ENCODE measurements around the gene PALM2AKAP2.

Gene PALM2AKAP2

DNA sequence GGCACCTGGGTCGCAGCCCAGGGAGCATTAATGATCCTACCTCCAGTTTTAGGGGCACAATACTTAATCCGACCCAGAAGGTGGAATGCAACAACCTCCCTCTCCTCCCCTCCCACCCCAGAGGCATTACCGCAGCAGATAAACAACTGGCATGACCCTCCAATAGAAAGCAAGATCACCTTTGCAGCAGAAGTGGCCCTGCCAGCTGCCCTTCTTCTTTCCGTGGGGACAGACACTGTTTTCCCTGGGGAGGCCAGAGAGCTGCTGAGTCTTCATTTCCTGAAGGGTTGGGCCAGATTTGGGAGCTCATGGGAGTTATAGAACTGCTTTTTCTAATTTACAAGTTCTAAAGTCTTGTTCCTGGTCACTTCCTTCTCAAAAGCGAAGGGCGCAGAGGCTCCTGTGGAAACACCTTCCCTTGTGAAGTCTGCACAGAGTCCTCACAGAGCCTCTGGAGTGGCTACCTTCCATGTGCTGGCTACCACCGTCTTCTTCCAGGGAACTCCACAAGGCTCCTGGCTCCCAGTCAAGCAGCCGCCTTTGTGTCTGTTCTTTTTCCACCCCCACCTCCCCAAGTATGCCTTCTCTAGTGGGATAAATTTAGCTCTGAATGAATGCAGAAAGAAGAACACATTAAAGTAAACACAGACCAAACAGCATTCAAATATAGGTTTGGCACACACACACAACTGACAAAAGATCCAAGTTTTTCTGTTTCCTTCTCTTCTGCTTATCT, 8.0 kb upstream of the PALM2AKAP2 start:
- TF ChIP-seq, protein P1, sequence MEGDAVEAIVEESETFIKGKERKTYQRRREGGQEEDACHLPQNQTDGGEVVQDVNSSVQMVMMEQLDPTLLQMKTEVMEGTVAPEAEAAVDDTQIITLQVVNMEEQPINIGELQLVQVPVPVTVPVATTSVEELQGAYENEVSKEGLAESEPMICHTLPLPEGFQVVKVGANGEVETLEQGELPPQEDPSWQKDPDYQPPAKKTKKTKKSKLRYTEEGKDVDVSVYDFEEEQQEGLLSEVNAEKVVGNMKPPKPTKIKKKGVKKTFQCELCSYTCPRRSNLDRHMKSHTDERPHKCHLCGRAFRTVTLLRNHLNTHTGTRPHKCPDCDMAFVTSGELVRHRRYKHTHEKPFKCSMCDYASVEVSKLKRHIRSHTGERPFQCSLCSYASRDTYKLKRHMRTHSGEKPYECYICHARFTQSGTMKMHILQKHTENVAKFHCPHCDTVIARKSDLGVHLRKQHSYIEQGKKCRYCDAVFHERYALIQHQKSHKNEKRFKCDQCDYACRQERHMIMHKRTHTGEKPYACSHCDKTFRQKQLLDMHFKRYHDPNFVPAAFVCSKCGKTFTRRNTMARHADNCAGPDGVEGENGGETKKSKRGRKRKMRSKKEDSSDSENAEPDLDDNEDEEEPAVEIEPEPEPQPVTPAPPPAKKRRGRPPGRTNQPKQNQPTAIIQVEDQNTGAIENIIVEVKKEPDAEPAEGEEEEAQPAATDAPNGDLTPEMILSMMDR (IDR thresholded peaks at IDR 0.05; ENCODE audit: insufficient read depth, low read length, poor library complexity, severe bottlenecking), result no peak
- Histone ChIP-seq H3K27me3 (replicated peaks; ENCODE audit: control insufficient read depth, insufficient read depth, low read length) (no peaks in the 10 kb centered on the region; the same call in 1 of the 2 replicates), H3K36me3 (ENCODE audit: control insufficient read depth, insufficient read depth, low read length) (no peaks in the 10 kb centered on the region), H3K4me3 (replicated peaks; ENCODE audit: low read depth, low read length) (no peak overlapping the region)
- DNase-seq (ENCODE audit: extremely low read depth, insufficient read length), result no peak

DNA sequence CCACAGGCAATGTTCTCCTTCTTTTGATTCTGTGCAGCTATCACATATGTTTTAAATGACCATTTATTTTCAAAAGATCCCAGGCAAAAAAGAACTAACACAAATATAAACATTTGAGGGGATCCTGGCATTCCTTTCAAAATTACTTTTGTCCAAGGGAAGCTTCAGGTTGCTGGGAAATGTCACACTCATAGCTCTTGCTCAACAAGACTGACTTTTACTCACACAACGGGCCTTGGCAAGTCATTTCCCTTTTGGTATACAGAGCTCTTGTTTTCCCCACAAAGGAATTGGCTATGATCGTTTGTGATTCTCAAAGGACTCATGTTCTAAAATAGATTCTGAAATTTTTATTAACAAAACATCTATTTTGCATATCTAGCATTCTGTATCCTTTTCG, 4.5 kb upstream of the PALM2AKAP2 start:
- no peak for DNase-seq (ENCODE audit: extremely low read depth, insufficient read length)
- H3K36me3 ChIP-seq (ENCODE audit: control insufficient read depth, insufficient read depth, low read length), result no peaks in the 10 kb centered on the region
- no peaks in the 10 kb centered on the region; the same call in none of the 2 replicates for H3K27me3 ChIP-seq (replicated peaks; ENCODE audit: control insufficient read depth, insufficient read depth, low read length)
- no peak overlapping the region for H3K4me3 ChIP-seq (replicated peaks; ENCODE audit: low read depth, low read length)
- TF ChIP-seq, protein P1 (IDR thresholded peaks at IDR 0.05; ENCODE audit: insufficient read depth, low read length, poor library complexity, severe bottlenecking), result no peak

DNA sequence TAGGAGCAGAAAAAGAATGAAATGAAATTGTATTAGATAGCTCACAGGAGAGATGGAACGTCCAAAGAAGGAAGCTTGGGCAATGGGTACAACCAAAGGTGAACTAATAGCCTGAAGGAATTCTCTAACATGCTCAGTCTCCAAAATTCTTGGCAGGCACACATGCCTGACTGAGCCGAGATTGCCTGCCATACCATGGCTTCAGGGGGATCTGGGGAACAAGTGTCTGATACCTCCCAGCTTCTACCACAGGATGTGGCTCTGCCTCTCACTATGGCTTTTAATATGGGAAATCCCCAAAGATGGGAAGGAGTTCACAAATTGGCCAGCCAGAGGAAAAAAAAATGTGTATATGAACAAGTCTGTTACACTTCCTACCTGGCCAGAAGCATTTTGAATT, 3.6 kb upstream of the PALM2AKAP2 start:
- DNase-seq (ENCODE audit: extremely low read depth, insufficient read length), result no peak

DNA sequence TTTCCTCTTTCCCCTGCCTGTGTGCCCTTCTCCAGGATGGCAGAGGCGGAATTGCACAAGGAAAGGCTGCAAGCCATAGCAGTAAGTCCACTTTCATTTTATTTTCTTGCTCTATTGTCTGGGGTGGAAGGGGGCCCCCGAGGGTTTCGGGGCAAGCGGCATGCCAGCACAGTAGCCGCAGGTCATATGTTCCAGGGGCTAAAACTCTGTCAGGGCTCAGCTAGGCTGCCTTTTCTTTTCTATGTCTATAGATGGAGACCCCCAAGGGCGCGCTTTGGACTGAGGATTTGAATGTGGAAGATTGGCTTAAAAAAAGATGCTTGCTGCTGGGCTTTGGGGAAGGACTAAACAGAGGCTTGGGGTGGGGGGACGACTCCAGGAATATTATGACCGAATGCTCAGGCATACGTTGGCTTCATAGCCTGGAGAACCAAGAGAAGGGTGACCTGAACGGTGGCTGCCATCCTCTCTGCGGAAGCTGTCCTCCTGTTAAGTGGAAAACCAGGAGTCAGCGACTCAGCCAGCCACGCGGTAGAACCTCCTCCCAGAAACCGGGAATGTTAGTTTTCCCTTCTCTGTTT, 545 bp downstream of the PALM2AKAP2 start:
- no peak for DNase-seq (ENCODE audit: extremely low read depth, insufficient read length)
- TF ChIP-seq, protein P1 (IDR thresholded peaks at IDR 0.05; ENCODE audit: insufficient read depth, low read length, poor library complexity, severe bottlenecking), result no peak
- Histone ChIP-seq H3K36me3 (ENCODE audit: control insufficient read depth, insufficient read depth, low read length) (no peaks in the 10 kb centered on the region), H3K4me3 (replicated peaks; ENCODE audit: low read depth, low read length) (no peak overlapping the region), H3K27me3 (replicated peaks; ENCODE audit: control insufficient read depth, insufficient read depth, low read length) (peaks cover 1% of the 10 kb centered on the region; the same call in 1 of the 2 replicates)

More for the DNA sequence above, 3.6 kb upstream of the PALM2AKAP2 start:
- peaks cover 1% of the 10 kb centered on the region for H3K27me3 ChIP-seq (replicated peaks; ENCODE audit: control insufficient read depth, insufficient read depth, low read length)
- no peak overlapping the region for H3K4me3 ChIP-seq (replicated peaks; ENCODE audit: low read depth, low read length)
- TF ChIP-seq, protein P1 (IDR thresholded peaks at IDR 0.05; ENCODE audit: insufficient read depth, low read length, poor library complexity, severe bottlenecking), result no peak
- H3K36me3 ChIP-seq (ENCODE audit: control insufficient read depth, insufficient read depth, low read length), result no peaks in the 10 kb centered on the region

DNA sequence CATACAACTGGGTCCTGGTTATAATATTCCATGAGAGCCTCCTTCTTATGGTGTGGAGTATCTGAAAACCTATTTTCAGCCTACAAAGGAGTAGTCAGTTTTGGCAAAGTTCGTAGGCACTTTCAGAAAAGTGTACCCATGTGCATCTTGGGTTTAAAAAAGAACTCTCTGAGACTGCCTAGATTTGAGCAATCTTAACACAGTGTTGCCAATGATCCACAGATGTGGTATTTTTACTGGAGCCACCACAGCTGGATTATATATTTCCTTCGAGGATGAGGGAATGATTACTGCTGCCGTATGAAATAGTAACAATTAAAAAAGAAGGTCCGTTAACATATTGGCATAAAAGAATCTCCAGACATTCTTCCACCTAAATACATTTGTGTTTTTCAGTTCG, 1.1 kb downstream of the PALM2AKAP2 start:
- TF ChIP-seq, protein P1 (IDR thresholded peaks at IDR 0.05; ENCODE audit: insufficient read depth, low read length, poor library complexity, severe bottlenecking), result no peak
- H3K27me3 ChIP-seq (replicated peaks; ENCODE audit: control insufficient read depth, insufficient read depth, low read length), result peaks cover 1% of the 10 kb centered on the region; the same call in 1 of the 2 replicates
- DNase-seq (ENCODE audit: extremely low read depth, insufficient read length), result no peak
- H3K36me3 ChIP-seq (ENCODE audit: control insufficient read depth, insufficient read depth, low read length), result no peaks in the 10 kb centered on the region
- H3K4me3 ChIP-seq (replicated peaks; ENCODE audit: low read depth, low read length), result no peak overlapping the region
